T follicular helper cell (primary cell): ENCODE data around the gene ENTPD3.
A peak's percentile ranks its signal among the peaks of the same experiment; 100 is the strongest.
"Not testable (repeated sequence)": the region's sequence is repeated elsewhere in the genome, so short reads cannot be mapped to it uniquely, and the experiment has no call there.

Source experiments
- DNase-seq: peaks from one replicate; pipeline ENCODE4 v3.0.0-alpha.2; 2020; ENCODE audit warnings: low read depth

ENTPD3 gene

DNA sequence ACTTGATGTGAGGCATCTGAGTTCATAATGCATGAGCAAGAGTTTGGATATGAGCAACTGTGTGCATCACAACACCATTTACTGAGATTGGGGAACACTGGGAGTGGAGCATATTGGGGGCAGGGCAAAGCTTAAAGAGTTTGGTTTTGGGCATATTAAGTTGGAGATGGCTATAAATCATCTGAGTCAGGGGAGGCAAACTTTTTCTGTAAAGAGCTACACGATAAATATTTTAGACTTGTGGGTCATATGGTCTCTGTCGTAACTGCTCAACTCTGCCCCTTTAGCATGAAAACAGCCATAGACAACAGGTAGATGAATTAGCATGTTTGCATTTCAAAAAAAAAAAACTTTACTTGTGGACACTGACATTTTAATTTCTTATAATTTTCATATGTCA is 20.0 kb downstream of the ENTPD3 start:
- no peak for DNase-seq

DNA sequence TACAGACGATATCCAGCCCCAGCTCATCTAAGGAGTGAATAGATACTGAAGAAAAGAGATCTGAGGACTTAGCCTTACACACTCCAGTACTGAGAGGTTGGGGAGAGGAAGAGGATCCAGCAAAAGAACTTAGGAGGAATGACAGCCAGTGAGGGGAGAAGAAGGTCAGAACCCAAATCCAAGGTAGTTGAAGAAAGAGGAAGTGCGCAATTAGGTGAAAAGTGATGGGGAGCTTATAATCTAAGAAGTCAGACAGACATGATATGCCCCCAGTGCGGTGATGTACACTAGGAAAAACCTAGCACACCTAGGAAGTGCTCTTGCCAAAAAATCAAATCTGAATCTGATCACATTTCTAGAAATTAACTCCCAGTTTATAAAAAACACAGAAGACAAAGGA is 20.6 kb downstream of the ENTPD3 start:
- no peak for DNase-seq

DNA sequence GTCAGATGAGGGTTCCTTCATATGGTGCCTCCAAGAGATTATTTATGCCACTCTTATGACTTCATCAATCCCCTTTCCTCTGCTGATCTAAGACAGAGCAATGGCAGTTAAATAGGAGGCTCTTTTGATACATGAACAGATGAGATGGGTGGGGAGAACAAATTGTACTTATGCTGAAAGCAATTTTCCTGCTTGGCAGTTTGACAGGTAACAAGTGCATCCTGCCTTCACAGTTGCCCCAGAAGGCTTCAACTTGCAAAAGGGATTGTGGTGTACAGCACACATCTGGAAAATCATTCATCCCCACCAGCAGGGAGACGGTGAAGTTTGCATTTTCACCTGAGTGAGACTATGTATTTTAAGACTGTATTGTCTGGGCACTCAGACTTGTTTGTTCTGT is 27.3 kb downstream of the ENTPD3 start:
- DNase-seq = no peak

DNA sequence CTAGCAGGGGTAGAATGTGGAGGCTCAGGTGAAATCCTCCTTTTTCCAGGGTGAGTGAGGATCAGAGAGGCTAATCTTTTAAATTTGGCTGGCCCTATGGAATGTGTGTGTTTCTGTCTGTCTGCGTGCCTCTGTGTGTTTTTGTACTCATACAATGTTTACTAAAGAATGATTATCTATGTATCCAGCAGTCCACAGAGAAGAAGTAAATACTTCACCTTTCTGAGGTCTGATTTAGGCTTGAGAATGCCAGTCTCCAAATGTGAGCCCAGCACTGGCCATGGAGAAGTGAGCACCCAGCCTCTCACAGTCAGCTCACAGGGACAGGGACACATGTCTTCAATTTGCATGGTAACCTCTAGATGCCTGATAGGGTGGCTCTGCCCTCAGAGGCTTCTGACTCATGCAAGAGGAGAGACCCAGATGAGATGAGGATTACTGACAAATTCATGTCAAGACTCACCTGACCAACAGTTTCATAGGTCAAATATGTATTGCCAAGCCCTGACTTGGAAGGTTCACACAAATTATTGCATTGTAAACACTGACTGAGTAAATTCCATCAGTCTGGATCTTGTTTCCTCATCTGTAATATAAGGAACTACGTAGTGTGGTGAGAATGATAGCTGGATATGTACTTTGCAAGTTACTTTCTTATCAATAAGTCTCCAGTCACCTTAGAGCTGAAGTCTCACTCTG is 31.0 kb downstream of the ENTPD3 start:
- no peak for DNase-seq

DNA sequence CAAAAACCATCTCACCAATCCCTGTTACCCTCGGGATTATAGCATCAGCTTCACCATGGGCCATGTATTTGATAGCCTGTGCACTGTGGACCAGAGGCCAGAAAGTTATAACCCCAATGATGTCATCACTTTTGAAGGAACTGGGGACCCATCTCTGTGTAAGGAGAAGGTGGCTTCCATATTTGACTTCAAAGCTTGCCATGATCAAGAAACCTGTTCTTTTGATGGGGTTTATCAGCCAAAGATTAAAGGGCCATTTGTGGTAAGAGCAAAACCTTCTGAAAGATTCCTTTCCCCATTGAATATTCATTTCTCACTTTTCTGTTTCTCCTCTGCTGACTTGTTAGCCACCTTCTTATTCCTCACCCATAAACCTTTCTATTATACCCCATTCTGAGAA is 35.9 kb downstream of the ENTPD3 start:
- no peak for DNase-seq

DNA sequence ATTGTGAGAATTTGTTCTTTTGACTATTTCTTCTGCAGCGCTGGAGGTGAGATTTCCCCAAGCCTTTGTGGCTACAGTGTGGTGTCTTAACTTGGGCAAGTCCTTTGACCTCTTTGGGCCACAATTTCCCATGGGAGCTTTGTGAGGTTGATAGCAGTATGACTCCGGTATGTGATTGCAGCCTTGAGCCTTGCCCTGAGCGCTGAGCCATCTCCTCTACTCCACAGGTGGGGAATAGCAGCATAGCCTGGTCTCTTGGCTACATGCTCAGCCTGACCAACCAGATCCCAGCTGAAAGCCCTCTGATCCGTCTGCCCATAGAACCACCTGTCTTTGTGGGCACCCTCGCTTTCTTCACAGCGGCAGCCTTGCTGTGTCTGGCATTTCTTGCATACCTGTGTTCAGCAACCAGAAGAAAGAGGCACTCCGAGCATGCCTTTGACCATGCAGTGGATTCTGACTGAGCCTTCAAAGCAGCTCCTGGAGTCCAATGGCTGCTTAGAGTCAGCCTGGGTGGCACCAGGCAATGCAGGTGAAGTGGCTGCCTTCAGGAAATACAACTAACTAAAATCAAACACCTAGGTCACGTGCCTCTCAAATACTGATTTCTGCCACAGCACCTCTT is 40.2 kb downstream of the ENTPD3 start:
- no peak for DNase-seq

DNA sequence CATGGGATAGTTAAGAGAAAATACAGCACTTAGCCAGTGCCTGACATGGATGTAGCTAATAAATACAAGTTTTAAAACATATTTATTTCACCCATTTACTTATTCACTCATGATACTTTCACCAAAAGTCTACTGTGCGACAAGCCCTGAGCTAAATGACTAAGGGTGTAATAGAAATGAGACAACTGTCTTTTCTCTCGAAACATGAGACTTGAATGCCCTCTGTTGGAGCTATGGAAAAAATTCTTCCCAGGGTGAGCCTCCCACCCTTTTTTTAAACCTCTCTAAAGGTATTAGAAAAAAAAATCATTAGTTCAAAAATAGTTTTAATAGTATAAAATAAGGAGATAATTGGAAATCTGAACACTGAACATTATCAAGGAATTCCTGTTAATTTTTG is 45.8 kb downstream of the ENTPD3 start:
- DNase-seq = no peak

DNA sequence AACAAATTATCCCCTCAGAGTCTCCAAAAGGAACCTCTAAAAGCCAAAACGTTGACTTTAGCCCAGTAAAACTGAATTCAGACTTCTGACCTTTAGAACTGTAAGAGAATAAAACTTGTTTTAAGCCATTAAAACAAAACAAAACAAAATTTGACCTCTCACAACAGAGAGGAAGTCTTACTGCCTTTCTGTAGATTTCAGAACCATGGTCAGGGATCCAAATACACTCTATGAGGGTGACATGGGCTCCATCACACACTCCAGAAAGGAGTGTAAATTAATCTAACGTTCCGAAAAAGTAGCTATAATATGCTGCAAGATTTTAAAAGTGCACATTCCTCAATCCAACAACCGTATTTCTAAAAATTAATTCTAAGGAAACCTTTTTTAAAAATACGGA is 50.9 kb downstream of the ENTPD3 start:
- no peak for DNase-seq

DNA sequence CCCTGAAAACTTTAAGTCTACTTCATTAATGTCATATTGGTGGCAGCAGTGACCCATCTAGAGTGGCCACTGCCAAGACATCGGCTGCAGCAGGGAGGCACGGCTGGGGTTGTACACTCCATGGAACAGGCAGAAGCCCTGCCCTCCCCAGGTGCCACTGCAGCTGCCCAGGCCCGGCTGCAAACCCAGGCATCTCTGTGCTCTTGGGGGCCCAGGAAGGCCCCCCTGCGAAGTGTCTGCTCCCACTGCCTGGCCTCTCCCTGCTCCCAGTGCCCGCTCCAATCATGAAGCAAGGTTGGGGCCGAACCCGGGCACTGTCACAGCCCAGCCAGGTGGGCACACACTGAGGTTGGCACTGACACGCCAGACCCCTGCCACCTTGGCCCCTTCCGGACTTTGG is 58.1 kb downstream of the ENTPD3 start:
- DNase-seq = no peak

DNA sequence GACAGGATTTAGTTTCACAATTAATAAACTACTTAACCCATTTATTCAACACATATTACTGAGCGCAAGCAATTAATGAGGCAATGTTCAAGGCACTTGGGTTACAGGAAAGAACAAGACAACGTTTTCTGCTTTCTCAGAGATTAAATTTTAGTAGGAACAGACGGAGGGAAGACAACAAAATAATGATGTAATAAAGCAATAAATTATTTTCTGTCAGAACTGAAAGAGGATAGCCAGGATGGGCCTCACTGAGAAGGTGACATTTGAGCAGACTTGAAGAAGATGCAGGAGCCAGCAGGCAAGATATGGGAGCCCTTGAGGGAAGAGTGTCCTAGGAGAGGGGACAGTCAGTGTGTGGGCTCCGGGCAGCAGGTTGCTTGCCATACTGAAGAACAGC is 58.9 kb downstream of the ENTPD3 start:
- DNase-seq = no peak

DNA sequence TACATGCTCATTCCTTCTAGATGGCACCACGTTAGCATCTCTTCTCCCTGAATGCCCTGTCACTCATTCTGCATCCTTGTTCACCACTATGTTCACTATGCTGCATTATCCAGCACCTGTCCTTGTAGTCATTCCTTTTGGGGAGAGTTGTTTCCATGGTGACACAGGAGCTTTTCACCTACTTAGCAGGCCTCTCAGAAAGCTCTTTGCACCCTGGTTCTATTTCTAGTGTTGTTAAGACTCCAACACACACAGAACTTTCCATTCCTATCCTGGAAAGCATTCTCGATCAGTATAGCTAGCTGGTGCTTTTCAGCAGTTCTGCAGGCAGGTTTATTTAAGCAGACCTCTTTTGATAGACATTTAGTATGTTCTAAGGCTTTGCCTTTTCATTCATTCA is 63.5 kb downstream of the ENTPD3 start:
- DNase-seq = no peak

DNA sequence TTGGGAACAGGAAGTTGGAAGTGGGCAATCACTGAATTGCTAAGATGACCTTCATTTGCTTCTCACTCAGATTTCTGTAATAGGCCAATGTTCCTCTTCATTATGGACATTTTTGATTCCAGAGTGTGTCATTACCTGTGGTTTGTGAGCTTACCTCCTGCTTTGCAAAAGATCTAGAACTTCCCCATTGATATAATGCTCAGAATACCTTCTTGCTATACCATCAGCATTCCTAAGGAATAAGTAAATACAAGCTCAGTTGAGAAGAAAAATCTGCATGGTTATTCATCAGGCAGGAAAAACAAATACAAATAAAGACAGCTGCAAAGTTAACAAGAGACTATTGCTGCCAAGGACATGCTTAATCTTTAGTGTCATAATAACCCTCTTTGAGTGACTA is 64.6 kb downstream of the ENTPD3 start:
- no peak for DNase-seq

DNA sequence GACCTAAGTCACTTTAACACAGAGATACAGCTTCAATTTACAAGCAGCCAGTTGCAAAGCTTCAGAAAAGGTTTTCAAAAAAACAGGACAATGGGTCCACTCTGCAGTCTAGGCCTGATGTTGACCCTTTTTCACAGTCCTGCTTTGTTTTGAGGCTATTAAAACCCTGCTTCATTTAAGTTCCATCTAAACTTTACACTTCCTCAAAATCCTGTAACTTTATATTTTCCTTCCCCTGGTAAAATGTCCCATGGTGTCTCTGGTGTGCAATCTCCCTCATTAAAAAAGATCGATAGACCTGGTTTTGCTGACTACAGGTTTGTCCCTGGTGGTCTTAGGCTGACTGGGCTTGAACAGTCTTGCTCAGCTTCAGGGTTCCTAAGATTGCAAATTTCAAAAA is 65.1 kb downstream of the ENTPD3 start:
- no peak for DNase-seq

DNA sequence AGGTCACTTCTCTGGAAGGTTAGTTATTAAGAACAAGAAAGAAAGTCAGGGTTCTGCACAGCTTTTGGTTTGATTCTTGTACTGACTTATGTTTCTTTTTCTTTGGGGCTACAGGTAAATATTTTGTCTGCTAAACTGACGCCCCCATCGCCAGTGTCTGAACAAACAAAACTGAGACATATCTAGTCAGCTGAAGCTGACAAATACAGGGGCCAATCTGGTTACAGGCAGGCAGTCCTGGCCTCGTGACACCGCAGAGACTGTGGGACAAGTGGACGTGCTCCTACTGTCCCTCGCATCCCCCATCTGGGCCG is 65.5 kb downstream of the ENTPD3 start:
- no peak for DNase-seq

DNA sequence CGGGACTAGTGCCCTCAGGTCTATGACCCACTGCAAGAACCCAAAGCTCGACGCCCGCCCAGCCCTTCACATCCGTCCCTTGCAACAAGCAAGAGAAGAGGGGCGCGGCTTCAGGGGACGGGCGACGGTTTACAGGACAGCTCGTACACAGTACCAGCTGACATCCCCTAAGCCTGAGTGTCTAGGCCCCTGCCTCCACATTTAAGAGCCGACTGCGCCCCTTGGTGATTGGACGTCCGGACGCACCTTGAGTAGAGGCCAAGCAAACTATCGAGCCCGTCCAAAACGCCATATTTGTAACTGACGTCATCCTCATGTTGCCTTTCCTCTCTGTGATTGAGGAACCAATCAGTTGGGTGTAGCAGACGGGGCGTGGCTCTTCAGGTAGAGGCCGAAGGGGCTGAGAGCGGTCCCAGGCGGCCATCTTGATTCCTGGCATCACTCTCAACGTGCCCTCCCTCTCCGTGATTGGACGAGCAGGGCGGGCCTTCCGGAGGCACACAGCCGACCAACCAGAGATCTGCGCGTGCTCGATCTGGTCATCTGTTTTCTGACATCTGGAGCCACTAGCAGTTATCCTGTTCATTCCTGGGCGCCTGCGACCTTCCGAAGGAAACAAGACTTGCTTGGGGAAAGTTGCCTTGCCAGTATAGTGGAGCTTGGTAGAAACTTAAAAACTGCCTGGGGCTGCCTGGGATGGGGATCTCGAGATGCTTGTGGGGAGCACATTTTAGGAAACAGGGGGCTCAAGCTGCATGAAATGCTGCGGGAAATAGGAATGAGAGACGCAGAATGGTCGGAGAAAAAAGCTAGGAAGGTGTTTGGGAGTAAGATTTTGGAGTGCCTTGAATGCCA is 66.1 kb downstream of the ENTPD3 start:
- DNase-seq = peak; percentile 94

DNA sequence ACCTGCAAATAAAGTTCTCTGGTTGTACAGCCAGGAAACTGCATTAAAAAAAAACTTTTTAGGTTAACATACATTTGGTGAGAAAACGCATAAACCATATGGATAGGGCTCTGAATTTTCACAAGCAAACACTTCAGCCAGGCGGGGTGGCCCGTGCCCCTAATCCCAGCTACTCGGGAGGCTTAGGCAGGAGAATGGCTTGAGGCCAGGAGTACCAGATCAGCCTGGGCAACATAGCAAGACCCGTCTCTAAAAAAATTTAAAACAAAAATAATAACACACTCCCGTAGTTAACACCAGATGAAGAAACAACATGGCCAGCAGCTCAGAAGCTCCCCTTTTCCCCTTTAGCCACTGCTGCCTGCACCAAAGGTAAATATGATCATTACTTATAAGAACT is 66.9 kb downstream of the ENTPD3 start:
- no peak for DNase-seq

DNA sequence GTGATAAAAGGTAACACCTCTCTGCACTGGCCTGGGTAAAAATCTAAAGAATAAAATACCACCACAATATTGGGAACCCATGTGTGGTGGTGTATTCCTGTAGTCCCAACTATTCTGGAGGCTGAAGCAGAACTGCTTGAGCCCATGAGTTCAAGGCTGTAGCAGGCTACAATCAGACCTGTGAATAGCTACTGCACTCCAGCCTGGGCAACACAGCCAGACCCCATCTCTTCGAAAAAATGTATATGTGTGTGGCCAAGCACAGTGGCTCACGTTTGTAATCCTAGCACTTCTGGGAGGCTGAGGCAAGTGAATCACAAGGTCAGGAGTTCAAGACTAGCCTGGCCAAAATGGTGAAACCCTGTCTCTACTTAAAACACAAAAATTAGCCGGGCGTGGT is 68.3 kb downstream of the ENTPD3 start:
- DNase-seq = no peak

DNA sequence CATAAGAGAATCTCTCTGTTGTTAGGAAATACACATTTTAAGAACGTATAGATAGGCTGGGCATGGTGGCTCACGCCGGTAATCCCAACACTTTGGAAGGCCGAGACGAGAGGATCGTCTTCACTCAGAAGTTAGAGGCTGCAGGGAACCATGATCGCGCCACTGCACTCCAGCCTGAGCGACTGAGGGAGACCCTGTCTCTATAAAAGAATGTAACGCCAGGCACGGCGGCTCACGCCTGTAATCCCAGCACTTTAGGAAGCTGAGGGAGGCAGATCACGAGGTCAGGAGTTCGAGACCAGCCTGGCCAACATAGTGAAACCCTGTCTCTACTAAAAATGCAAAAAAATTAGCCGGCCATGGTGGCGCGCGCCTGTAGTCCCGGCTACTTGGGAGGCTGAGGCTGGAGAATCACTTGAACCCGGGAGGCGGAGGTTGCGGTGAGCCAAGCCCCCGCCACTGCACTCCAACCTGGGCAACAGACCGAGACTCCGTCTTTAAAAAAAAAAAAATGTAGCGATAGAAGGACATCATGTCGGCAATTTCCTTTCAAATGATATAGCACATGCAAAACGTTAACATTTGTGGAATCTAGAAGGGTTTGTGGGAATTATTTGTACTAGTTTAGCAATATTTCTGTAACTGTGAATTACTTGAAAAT is 69.4 kb downstream of the ENTPD3 start:
- no peak for DNase-seq

DNA sequence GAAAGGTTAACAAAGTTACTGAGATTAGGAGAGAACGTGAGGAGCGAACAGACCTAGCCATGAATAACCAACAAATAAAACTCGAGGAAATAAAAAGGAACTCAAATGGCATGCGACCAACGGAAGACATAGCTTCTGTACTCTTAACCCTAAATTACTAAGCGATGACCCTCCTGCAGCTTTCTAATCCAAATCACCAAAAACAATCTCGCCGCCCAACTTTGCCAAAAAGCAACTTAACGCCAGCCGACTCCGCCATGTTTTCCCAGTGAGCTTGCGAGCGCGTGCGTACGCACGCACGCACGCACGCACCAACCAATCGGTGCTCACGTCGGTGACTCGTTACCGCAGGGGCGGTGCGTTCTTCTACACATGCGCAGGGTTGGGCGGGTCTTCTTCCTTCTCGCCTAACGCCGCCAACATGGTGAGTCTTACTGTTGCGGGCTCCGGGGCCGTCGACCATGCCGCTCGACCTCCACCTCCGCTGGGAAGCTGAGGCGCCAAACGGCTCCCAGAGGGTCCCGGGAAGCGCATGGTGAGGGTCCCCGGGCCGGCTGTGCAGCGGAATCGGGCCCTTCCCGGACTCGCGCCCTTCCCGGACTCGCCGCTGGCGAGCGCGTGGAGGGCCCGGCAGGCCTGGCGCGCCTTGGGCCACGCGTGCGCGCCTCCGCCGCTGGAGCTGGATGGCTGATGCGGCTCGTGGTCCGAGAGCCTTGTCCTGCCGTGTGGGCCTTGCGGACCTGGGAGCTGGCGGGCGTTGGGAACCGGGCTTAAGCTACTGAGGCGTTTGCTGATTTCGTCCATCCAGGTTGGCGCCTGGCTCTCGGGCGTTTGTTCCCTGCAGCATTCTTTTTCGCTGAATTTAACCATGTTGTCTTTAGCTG is 70.2 kb downstream of the ENTPD3 start, which contains the start of gene RPL14:
Gene RPL14 (plus strand): TSS at position 400 of the 884 bp plus-strand sequence. CDS start 133 bp downstream, at position 533.
- peak; percentile 90 for DNase-seq

DNA sequence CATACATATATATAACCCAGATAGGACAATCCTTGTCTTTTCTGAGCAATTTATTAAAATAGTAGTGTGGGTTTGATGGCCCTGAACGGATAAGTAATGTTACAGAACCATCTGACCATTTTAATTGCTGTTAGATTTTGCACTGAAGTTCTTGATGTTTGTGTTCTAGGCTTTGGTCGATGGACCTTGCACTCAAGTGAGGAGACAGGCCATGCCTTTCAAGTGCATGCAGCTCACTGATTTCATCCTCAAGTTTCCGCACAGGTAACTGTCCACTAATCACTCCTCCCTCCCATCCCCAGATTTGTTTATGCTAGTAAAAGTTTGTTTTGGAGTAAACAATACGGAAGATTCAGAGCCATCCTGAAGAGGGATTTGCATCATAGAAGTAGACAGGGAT is 71.5 kb downstream of the ENTPD3 start:
- no peak for DNase-seq

DNA sequence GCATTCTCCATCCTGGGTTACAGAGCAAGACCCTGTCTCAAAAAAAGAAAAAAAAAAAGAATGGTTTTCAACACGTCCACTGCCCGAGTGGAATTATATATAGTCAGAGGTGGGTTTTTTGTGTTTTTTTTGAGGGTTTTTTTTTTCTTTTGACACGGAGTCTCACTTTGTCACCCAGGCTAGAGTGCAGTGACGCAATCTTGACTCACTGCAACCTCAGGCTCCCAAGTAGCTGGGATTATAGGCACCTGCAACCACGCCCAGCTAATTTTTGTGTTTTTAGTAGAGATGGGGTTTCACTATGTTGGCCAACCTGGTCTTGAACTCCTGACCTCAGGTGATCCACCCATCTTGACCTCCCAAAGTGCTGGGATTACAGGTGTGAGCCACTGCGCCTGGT is 73.5 kb downstream of the ENTPD3 start:
- DNase-seq = not testable (repeated sequence)

DNA sequence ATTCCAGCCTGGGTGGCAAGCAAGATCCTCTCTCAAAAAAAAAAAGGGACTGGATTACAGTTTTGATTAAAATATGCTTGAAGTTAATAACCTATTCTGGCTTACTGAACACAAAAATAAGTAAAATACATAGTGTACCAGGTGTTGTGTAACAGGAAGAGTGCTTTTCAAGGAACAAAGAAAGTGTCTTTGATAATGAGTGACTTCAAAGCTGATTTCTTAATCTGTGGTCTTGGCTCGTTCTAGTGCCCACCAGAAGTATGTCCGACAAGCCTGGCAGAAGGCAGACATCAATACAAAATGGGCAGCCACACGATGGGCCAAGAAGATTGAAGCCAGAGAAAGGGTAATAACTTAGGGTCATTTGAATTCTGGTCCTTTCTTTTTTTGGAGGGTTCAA is 74.2 kb downstream of the ENTPD3 start:
- no peak for DNase-seq
